HG03575 (cell line): ENCODE results near the gene SMAD2.
"Not testable (repeated sequence)": the region's sequence is repeated elsewhere in the genome, so short reads cannot be mapped to it uniquely, and the experiment has no call there.

Experiments used
- ATAC-seq: cut with Tn5 transposase; IDR thresholded peaks from one replicate; pipeline ENCODE4 v1.9.1; 2021; ENCODE audit not compliant: unreplicated experiment, insufficient number of reproducible peaks, low FRiP score; ENCODE audit errors: extremely low read depth

Gene SMAD2

GRCh38 chr18:47871288-47871687 is 59.2 kb downstream of the SMAD2 start:
- ATAC-seq = no peak

- ATAC-seq = no peak
Measured at GRCh38 chr18:47870605-47871004, 59.9 kb downstream of the SMAD2 start.

- ATAC-seq = no peak
Measured at GRCh38 chr18:47868744-47869143, 61.7 kb downstream of the SMAD2 start.

- no peak for ATAC-seq
Measured at GRCh38 chr18:47865183-47865582, 65.3 kb downstream of the SMAD2 start.

- ATAC-seq = no peak
Measured at GRCh38 chr18:47863041-47863440, 67.4 kb downstream of the SMAD2 start.

- ATAC-seq = no peak
Measured at GRCh38 chr18:47858607-47859006, 71.9 kb downstream of the SMAD2 start.

- ATAC-seq = no peak
Measured at GRCh38 chr18:47847635-47848034, 82.8 kb downstream of the SMAD2 start.

- no peak for ATAC-seq
Measured at GRCh38 chr18:47846431-47846830, 84.0 kb downstream of the SMAD2 start.

- ATAC-seq = no peak
Measured at GRCh38 chr18:47844828-47845498, 85.5 kb downstream of the SMAD2 start.

GRCh38 chr18:47842836-47843235 is 87.6 kb downstream of the SMAD2 start:
- ATAC-seq = no peak

- ATAC-seq = no peak
Measured at GRCh38 chr18:47838396-47838795, 92.1 kb downstream of the SMAD2 start.

GRCh38 chr18:47832348-47832747 is 98.1 kb downstream of the SMAD2 start:
- no peak for ATAC-seq

- no peak for ATAC-seq
Measured at GRCh38 chr18:47831351-47831750, 99.1 kb downstream of the SMAD2 start.

GRCh38 chr18:47830772-47831171 is 99.7 kb downstream of the SMAD2 start:
- ATAC-seq = no peak

GRCh38 chr18:47829831-47830230 is 100.6 kb downstream of the SMAD2 start:
- ATAC-seq = no peak

- ATAC-seq = not testable (repeated sequence)
Measured at GRCh38 chr18:47828031-47828430, 102.4 kb downstream of the SMAD2 start.

GRCh38 chr18:47826157-47827074 is 104.0 kb downstream of the SMAD2 start:
- no peak for ATAC-seq

GRCh38 chr18:47821314-47821713 is 109.1 kb downstream of the SMAD2 start:
- ATAC-seq = no peak

- no peak for ATAC-seq
Measured at GRCh38 chr18:47817795-47818077, 112.7 kb downstream of the SMAD2 start.

GRCh38 chr18:47817017-47817794 is 113.3 kb downstream of the SMAD2 start:
- no peak for ATAC-seq
